Measurements from ENCODE around the gene TPH2.

Gene TPH2

DNA sequence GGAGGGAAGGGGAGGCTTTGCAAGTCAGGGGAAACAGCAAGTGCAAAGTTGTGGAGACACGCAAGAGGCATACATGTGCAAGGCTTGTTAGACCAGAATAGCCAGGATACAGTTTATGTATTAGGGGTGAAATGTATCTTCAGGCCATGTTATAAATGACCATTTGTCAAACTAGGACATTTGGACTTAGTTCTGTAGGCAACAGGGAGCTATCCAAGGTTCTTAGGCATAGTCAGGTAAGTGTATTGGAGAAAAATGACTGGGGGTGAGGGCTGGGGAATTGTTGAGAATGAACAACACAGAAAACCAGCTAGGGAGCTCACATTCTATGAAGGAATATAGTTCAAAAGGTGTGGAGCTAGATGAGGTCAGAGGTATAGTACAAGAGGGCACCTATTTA lies 42.5 kb downstream of the TPH2 start:
- DNase-seq (ENCODE audit: low spot score) = no peak
- in situ Hi-C loops (cut with MboI; ENCODE audit: low pct_unique_long_range_greater_than_20kb, low sequenced_read_pairs, unreplicated experiment) = no loop called here
- TF ChIP-seq CTCF (IDR thresholded peaks at IDR 0.05; ENCODE audit: extremely low read depth, insufficient read depth, missing control alignments) = no peak

- no peak for TF ChIP-seq CTCF (IDR thresholded peaks at IDR 0.05; ENCODE audit: extremely low read depth, insufficient read depth, missing control alignments)
- in situ Hi-C loops (cut with MboI; ENCODE audit: low pct_unique_long_range_greater_than_20kb, low sequenced_read_pairs, unreplicated experiment) = no loop called here
- DNase-seq (ENCODE audit: low spot score) = no peak
Observed at GRCh38 chr12:71994715-71995114, 56.1 kb downstream of the TPH2 start.

DNA sequence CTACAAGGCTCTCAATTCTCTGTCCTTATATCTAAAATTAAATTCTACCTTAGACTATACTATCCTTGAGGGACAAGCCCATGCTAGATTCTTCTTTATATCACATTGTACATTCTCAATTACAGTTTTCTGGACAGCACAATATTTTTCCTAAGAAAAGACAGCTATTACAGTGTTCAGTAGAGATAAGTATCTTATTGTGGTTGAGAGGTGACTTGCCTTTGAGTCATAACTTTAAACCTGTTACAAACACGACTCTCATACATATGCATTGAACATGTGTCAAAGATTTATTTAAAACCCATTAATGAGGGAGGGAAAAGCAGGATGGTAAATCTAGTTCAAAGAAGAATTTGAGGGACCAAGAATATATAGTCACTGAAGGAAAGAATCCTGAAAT lies 61.1 kb downstream of the TPH2 start:
- in situ Hi-C loops (cut with MboI; ENCODE audit: low pct_unique_long_range_greater_than_20kb, low sequenced_read_pairs, unreplicated experiment) = no loop called here
- no peak for TF ChIP-seq CTCF (IDR thresholded peaks at IDR 0.05; ENCODE audit: extremely low read depth, insufficient read depth, missing control alignments)
- DNase-seq (ENCODE audit: low spot score) = no peak

- no peak for TF ChIP-seq CTCF (IDR thresholded peaks at IDR 0.05; ENCODE audit: extremely low read depth, insufficient read depth, missing control alignments)
- DNase-seq (ENCODE audit: low spot score) = no peak
- in situ Hi-C loops (cut with MboI; ENCODE audit: low pct_unique_long_range_greater_than_20kb, low sequenced_read_pairs, unreplicated experiment) = no loop called here
Observed at GRCh38 chr12:72000969-72001648, 62.5 kb downstream of the TPH2 start.

- in situ Hi-C loops (cut with MboI; ENCODE audit: low pct_unique_long_range_greater_than_20kb, low sequenced_read_pairs, unreplicated experiment) = no loop called here
- no peak for DNase-seq (ENCODE audit: low spot score)
- TF ChIP-seq CTCF (IDR thresholded peaks at IDR 0.05; ENCODE audit: extremely low read depth, insufficient read depth, missing control alignments) = no peak
Observed at GRCh38 chr12:72006766-72007165, 68.1 kb downstream of the TPH2 start.

DNA sequence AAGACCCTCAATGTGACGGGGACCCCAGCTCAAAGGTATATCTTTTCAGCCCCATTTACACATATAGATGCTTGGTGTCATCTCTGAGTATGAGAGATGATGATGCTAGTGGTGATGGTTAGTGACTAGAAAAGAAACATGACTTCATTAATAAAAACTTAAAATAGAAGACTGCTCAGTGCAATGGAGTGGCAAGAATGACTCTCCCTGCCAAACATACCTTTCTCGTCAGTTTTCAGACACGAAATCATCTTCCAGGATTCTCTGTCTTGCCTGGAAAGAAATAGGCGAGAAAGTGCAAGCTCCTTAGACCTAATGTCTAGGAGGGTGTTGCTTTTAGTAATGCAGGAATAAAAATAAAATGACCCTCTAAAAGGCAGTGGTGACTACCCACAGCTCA lies 71.7 kb downstream of the TPH2 start:
- TF ChIP-seq CTCF (IDR thresholded peaks at IDR 0.05; ENCODE audit: extremely low read depth, insufficient read depth, missing control alignments) = no peak
- in situ Hi-C loops (cut with MboI; ENCODE audit: low pct_unique_long_range_greater_than_20kb, low sequenced_read_pairs, unreplicated experiment) = no loop called here
- DNase-seq (ENCODE audit: low spot score) = no peak

All from GM13977 (cell line).